Kidney (tissue), 14 donors: ENCODE results near the gene MCCC1. TPM values are rescaled to one million over a fixed set of nuclear protein-coding genes. Genes with fewer than 3 reads are reported as not detected.

Experiments
- DNase-seq, 5 donors: peaks; one replicate each; pipeline ENCODE4 v3.0.0-alpha.2; 2013 to 2020
- FAIRE-seq: peaks from 2 replicates; lab custom pipeline; 2012; peaks lifted over from hg19 to GRCh38; lab: Jason Lieb, UNC
- H3K27ac ChIP-seq, 2 donors: one replicate each; pipeline ENCODE4 v1.7.0; 2013; ENCODE audit warnings: low read depth in 2 of 2, low read length in 2 of 2, inconsistent platforms in 1 of 2
- H3K27me3 ChIP-seq: one replicate; pipeline ENCODE4 v1.7.1; 2013; ENCODE audit warnings: low read length, inconsistent platforms; ENCODE audit not compliant: control insufficient read depth, insufficient read depth
- H3K36me3 ChIP-seq, 3 donors: one replicate each; pipeline versions ENCODE4 v1.7.0 to v1.7.1; 2013; ENCODE audit warnings: low read length in 3 of 3, control low read depth in 1 of 3, inconsistent platforms in 1 of 3; ENCODE audit not compliant: insufficient read depth in 3 of 3, control insufficient read depth in 2 of 3
- H3K4me1 ChIP-seq, 3 donors: one replicate each; pipeline versions ENCODE4 v1.7.0 to v1.7.1; 2013; ENCODE audit warnings: low read length in 3 of 3, inconsistent platforms in 1 of 3, low read depth in 1 of 3; ENCODE audit not compliant: control insufficient read depth in 2 of 3, insufficient read depth in 2 of 3
- H3K4me3 ChIP-seq, 3 donors: one replicate each; pipeline versions ENCODE4 v1.7.0 to v1.8.1; 2013; ENCODE audit warnings: low read length in 3 of 3, control low read depth in 1 of 3, inconsistent platforms in 1 of 3
- H3K9ac ChIP-seq, 3 donors: one replicate each; pipeline versions ENCODE4 v1.7.0 to v1.7.1; 2013; ENCODE audit warnings: low read length in 3 of 3, control low read depth in 1 of 3, inconsistent platforms in 1 of 3
- H3K9me3 ChIP-seq, 3 donors: one replicate each; pipeline versions ENCODE4 v1.7.0 to v1.7.1; 2013; ENCODE audit warnings: low read length in 3 of 3, control low read depth in 1 of 3, inconsistent platforms in 1 of 3; ENCODE audit not compliant: control insufficient read depth in 2 of 3, insufficient read depth in 1 of 3
- intact Hi-C: fragments of 100-400 bp; cut with DNase I; formaldehyde crosslinking; loops from one replicate; pipeline ENCODE4 v1.11.1; 2022
- polyA plus RNA-seq: library from polyadenylated mRNA; stranded (reverse); fragments of 350-450 nt; fragmentation: Illumina TruSeq; extraction: RNeasy Lipid Tissue Mini Kit (QIAGEN cat#74804); gene quantifications from one replicate; pipeline ENCODE4 v1.2.3, GENCODE V29; 2014; ENCODE audit warnings: low read depth, low replicate concordance; ENCODE audit not compliant: insufficient read depth
- total RNA-seq: library from RNA; stranded (reverse); fragmentation: NEBNext Ultra II Directional; extraction: Animal tissue kit (Norgen Biotek cat#: 25700); gene quantifications from one replicate; pipeline ENCODE4 v1.2.1, GENCODE V29; 2021
- TF ChIP-seq, protein P1 (sequence below): IDR thresholded peaks from 3 replicates; pipeline ENCODE4 v1.5.1; 2012; ENCODE audit warnings: mild to moderate bottlenecking, moderate library complexity, borderline replicate concordance; ENCODE audit not compliant: insufficient read depth; ENCODE audit errors: extremely low read depth
- donor health status: control.
- donor health status: control.
- donor health status: control.
- donor health status: control.
- donor health status: control.
- donor health status: DM: yes; HTN: yes; CAD: no.
- donor health status: Normal renal cell carcinoma (clear cell type).

MCCC1 gene
- total and polyA plus RNA-seq, 2 donors from 2014 or later, result 35.3 to 85.5 TPM

- Histone ChIP-seq H3K36me3 (peaks cover 7 to 29% (median 9%) of the 10 kb centered on the region in 3 donors), H3K9ac (no peak overlapping the region)
- intact Hi-C loops, result no loop called here
These were observed 70.9 kb downstream of the MCCC1 start for GRCh38 chr3:183028416-183028815.

DNA sequence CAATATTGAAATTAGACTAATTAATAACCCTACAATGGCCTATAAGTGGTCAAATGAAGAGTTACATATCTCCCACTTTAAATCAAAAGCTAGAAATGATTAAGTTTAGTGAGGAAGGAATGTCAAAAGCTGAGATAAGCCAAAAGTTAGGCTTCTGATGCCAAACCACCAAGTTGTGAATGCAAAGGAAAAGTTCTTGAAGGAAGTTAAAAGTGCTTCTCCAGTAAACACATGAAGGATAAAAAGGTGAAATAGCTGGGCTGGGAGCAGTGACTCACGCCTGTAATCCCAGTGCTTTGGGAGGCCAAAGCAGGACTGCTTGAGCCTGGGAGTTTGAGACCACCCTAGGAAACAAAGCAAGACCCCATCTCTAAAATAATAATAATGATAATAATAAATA, 72.0 kb downstream of the MCCC1 start:
- H3K27ac ChIP-seq, result no peak overlapping the region
- peaks cover 0 to 3% (median 0%) of the 10 kb centered on the region in 3 donors for H3K4me1 ChIP-seq
- DNase-seq (no peak), FAIRE-seq (no peak)
- H3K9ac ChIP-seq, result no peak overlapping the region
- no peak overlapping the region for H3K4me3 ChIP-seq
- TF ChIP-seq, protein P1, sequence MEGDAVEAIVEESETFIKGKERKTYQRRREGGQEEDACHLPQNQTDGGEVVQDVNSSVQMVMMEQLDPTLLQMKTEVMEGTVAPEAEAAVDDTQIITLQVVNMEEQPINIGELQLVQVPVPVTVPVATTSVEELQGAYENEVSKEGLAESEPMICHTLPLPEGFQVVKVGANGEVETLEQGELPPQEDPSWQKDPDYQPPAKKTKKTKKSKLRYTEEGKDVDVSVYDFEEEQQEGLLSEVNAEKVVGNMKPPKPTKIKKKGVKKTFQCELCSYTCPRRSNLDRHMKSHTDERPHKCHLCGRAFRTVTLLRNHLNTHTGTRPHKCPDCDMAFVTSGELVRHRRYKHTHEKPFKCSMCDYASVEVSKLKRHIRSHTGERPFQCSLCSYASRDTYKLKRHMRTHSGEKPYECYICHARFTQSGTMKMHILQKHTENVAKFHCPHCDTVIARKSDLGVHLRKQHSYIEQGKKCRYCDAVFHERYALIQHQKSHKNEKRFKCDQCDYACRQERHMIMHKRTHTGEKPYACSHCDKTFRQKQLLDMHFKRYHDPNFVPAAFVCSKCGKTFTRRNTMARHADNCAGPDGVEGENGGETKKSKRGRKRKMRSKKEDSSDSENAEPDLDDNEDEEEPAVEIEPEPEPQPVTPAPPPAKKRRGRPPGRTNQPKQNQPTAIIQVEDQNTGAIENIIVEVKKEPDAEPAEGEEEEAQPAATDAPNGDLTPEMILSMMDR, result no peak
- H3K36me3 ChIP-seq, result peaks cover 7 to 22% (median 9%) of the 10 kb centered on the region in 3 donors
- no peaks in the 10 kb centered on the region for H3K9me3 ChIP-seq
- intact Hi-C loops, result no loop called here
- H3K27me3 ChIP-seq, result no peaks in the 10 kb centered on the region

More at GRCh38 chr3:183028416-183028815, 70.9 kb downstream of the MCCC1 start:
- TF ChIP-seq, protein P1, result no peak
- no peak for DNase-seq
- no peaks in the 10 kb centered on the region for H3K9me3 ChIP-seq
- no peak overlapping the region for H3K27ac ChIP-seq
- H3K27me3 ChIP-seq, result no peaks in the 10 kb centered on the region
- FAIRE-seq, result no peak
- peaks cover 0 to 3% (median 0%) of the 10 kb centered on the region in 3 donors for H3K4me1 ChIP-seq
- H3K4me3 ChIP-seq, result no peak overlapping the region

- Histone ChIP-seq H3K4me1 (no peaks in the 10 kb centered on the region), H3K9ac (no peak overlapping the region), H3K36me3 (peaks cover 3 to 36% (median 12%) of the 10 kb centered on the region in 3 donors), H3K4me3 (no peak overlapping the region), H3K9me3 (no peaks in the 10 kb centered on the region), H3K27ac (no peak overlapping the region), H3K27me3 (no peaks in the 10 kb centered on the region)
- FAIRE-seq (no peak), DNase-seq (no peak)
- intact Hi-C loops, result no loop called here
- TF ChIP-seq, protein P1, result no peak
These were observed 76.3 kb downstream of the MCCC1 start for GRCh38 chr3:183022936-183023516.
